GM19438 (cell line): ENCODE results near the gene KRTAP10-12.
"Not testable (repeated sequence)": the region's sequence is repeated elsewhere in the genome, so short reads cannot be mapped to it uniquely, and the experiment has no call there.

Experiments
- ATAC-seq: cut with Tn5 transposase; IDR thresholded peaks from one replicate; pipeline ENCODE4 v1.9.1; 2021; ENCODE audit warnings: low read depth; ENCODE audit not compliant: unreplicated experiment

The KRTAP10-12 gene

DNA sequence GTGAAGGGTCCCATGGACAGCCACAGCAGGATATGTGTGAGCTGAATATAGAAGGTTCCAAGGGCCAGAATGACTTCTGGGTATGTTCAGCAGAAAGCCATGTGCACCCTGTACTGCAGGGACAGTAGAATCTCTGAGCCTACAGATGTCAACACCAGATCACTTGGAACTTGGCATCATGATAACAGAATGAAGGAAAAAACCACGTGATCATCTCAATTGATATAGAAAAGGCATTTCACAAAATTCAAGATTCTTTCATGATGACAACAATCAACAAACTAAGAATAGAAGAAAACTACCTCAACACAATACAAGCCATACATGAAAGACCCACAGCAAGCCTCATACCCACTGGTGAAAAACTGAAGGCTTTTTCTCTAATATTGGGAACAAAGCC, 29.4 kb upstream of the KRTAP10-12 start:
- ATAC-seq = no peak

DNA sequence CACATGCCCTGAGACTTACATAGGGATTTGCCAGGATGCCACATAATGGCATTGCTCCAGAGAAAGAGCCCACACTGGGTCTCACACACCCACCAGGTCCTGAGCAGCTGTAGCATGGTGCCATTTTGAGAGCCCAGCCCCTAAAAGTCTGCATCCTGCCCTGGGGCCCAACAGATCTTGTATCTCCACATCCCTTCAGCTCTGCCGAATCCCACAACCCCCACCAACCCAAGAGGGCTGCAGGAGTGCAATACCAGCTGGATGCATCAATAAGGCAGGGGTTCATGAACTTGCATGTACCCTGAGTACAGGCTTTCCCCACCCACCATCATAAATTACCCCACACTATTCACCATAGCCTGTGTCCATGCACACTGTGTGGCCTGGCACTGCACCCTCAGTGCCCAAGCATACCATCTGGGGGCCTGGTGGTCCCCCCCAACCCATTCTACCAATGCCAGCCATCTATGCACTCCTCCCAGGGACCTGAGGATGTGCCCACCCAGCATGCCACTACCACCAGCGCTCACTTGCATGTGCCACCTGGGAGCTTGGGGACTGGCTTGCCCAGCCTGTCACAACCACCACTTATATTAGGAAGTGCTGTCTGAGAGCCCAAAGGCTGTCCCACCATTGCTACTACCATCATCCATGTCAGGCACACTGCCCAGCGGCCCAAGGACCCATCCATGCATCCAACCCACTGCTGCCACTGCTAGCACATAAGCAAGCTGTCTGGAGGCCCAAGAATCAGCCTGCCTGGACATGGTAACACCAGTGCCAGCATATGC, 26.1 kb upstream of the KRTAP10-12 start:
- no peak for ATAC-seq

DNA sequence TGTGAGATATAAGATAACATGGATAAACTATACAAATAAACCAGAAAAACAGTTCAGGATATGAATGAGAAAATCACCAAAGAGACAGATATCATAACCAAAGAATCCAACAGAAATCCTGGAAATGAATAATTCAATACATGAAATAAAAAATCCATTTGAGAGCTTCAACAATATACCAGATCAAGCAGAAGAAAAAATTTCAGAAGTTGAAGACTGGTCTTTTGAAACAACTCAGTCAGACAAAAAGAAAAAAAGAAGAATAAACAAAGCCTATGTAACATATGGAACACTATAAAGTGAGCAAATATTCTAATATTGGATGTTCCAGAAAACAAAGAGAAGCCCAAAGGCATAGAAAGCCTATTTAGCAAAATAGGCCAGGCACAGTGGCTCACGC, 25.1 kb upstream of the KRTAP10-12 start:
- no peak for ATAC-seq

DNA sequence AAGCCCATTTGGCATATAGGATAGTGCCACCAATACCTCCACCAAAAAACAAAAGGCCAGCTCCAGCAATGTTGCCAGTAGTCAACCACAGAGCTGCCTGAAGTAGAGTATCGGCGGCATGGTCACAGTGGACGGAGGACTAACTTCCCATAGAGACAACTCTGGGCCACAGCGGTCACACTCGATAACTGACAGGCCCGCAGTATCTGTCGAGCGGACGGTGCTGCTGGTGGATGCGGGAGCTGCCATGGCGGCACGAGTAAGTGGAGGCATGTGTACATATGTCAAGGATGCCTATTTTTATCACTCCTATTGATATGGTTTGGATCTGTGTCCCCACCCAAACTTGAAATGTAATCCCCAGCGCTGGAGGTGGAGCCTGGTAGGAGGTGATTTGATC, 19.1 kb upstream of the KRTAP10-12 start:
- ATAC-seq = no peak

DNA sequence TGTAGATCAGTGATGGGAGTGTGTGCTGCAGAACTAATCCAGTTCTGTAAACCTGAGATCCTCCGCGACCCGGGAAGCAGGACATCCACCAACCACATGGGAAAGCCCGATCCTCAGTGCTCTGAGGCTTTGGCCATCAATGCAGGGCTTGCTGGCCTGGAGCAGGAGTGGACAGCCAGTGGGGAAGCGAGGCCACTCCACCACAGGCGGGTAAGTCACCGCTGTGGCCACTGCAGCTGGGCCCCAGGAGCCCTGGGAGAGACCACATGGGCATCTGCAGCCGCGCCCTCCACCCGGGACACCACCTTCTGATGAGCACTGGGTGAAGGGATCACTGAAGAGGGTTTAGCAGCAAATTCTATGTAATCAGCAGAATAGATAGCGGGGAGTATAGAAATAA, 15.8 kb upstream of the KRTAP10-12 start:
- no peak for ATAC-seq

DNA sequence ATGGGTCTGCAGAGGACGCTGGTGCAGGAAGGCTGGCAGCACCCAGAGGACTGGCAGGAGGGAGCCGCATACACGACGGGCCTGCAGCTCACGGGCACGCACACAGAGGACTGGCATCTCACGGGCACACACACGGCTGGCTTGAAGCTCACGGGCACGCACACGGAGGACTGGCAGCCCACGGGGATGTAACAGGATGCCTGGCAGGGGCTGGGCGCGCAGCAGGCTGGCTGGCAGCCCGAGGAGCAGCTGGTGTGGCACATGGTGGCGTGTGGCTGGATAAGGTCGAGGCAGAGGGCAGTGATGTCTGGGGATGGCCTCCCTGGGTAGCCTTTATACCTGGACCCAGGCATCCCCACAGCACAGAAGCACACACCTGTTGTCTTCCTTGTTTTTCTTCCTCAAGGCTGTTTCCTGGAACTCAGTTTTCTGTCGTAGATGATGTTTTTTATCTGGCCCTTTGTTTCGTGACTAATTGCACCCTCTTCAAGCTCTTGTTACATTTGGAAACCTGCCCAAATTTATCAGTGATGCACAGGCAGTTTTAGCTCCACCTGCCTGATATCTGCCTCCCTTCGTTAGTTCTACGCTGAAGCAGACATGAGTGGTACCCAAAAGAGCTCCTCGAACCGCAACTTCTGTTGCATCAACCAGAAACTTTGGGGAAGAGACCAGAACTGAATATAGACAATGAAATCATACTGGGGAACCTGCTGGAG, 15.0 kb upstream of the KRTAP10-12 start, which contains the start of gene KRTAP12-1:
Gene KRTAP12-1 (minus strand): TSS at position 303 of the 719 bp plus-strand sequence. CDS start 40 bp downstream, at position 263.
- ATAC-seq = no peak

DNA sequence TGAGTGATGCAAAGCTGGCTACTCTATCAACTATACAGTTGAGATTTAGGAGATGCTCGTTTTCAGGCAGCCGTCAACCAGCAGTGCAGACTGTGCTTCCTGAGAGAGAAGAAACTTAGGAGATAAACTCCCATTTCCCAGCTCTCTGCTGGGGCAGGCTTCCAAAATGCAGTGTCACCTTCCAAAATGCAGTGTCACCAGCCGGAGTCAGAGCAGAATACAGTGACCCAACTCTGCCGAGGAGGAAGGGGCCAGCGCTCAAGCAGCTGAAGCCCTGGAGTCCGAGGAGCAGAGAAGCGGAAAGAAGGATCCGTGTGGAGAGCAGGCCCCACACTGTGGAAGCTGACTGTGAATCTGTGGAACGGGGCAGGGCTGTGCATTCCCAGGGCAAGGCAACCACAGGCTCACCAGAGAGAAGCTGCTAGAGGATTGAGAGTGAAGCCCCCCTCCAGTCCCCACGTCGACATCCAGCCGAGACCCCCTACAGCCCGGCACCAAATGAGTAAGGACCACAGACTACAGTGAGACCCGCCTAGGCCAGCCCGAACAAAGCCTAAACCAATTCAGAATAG, 14.3 kb upstream of the KRTAP10-12 start:
- no peak for ATAC-seq

DNA sequence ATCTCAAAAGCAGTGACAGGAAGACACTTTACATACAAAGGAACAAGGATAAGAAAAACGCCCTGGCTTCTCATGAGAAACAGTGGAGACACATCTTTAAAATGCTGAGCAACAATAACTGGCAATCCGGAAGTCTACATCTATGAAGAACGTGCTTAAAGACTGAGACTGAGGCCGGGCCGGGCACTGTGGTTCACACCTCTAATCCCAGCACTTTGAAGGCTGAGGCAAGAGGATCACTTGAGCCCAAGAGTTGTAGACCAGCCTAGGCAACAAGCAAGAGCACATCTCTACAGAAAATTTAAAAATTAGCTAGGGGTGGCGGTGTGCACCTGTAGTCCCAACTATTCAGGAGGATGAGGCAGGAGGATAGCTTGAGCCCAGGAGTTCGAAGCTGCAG, 12.9 kb upstream of the KRTAP10-12 start:
- ATAC-seq = no peak

DNA sequence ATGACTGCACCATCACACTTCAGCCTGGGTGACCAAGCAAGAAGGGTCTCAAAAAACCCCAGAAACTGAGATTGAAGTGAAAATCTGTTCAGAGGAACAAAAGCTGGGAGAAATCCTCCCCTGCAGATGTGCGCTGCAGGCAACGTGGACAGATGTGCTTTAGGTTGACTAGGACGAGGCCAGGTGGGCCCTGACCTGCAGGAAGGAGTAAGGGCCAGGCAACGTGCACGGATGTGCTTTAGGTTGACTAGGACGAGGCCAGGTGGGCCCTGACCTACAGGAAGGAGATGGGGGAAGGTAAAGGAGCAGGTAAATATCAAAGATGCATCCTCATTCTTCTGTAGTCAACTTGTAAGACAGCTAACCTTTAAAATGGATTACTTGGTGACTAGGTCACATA, 12.5 kb upstream of the KRTAP10-12 start:
- no peak for ATAC-seq

DNA sequence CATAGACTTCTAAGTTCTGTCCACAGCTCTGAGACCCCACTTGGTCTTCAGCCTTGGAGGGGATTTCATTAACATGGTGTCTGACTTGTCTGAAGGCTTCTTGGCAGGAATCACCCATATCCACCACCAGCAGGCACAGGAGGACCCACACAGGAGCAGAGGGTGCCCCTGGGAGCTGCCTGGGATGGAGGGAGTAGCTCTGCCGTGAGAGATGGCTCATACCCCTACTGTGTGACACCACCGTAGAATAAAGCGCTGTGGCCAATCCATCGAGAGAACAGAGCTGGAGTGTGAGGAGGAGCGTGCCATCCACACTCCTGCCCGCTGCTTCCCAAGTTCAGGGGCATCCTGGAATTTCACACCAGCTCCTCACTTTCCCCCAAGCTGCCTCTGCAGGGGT, 11.9 kb upstream of the KRTAP10-12 start:
- ATAC-seq = not testable (repeated sequence)

DNA sequence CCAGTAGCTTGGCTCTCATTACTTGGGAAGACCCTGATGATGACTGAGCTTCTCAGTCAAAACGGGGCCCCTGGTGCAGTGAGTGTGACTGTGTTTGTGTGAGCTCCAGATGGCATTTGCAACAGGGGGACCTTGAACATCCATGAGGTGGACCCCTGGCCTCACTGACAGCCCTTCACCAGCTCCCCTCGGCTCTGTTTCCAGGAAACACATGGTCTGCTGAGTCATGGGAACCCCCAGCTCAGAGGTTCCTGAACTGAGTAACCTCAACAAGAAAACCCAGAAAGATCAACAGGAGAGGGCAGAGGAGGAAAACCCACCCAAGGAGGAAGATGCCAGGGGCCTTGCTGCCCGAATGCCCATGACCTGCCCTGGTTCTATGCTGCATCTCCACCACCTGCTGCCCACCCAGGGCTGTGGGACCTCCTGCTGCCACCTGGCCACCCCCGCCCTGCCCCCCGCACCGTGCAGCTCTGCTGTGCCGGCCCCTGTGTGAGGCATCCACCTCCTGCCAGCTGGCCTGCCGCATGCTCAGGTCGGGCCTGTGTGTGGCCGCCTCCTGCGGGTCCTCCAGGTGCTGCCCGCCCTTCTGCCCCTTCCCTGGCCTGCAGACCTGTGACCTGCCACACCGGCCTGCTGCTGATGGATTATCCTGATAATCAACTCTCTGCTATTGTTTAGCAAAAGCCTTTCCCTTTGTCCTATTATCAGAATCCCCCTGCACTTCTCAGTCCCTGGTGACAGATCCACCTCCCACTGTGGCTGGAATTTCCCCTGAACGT, 10.8 kb upstream of the KRTAP10-12 start:
- ATAC-seq = no peak

DNA sequence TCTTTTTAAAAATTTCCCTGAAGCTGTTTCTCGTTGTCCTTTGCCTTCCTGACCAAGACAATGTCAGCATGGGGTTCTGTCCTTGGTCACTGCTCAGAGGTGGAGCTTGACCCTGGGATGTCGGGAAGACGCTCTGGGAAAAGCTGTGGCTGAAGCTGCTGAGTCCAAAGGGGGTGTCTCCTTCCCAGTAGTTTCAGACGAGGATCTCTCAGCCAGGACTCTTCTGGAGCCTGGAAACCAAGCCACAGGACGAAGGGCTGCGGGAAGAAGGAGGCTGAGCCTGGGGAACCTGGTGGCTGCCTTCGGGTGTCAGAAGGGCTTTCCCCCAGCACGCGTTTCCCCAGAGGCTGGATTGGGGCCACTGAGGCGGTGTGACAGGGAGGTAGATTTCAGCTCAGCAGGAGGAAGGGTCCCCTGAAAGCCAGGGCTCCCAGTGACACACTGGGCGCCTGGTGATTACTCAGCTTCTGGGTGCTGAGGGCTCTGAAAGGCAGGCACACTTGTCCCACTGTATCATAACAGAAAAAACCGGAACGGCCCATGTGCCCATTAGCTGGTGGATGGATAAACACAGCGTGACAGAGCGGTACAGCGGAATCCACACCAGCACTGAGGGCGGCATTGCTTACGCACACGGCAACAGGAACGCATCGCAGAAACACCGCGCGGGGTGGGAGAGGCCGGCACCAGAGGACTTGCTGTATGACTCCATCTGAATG, 10.0 kb upstream of the KRTAP10-12 start:
- ATAC-seq = no peak

DNA sequence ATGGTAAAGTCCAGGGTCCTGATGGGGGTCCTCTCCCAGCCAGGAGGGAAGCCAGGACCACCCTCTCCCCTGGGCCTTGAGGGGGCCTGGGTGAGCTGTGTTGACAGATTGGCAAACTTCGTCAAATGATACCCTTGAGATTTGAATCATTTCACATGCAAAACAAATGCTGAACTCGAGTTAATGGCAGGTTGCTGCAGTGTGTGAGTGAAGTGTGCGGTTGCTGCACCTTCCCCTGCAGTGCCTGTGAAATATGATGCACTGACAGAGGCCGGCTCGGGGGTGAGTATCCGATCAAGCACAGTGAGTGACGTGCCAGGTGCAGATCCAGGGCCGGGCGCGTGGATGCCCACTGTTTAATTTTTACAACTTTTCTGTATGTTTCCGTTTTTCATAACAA, 9.3 kb upstream of the KRTAP10-12 start:
- no peak for ATAC-seq

DNA sequence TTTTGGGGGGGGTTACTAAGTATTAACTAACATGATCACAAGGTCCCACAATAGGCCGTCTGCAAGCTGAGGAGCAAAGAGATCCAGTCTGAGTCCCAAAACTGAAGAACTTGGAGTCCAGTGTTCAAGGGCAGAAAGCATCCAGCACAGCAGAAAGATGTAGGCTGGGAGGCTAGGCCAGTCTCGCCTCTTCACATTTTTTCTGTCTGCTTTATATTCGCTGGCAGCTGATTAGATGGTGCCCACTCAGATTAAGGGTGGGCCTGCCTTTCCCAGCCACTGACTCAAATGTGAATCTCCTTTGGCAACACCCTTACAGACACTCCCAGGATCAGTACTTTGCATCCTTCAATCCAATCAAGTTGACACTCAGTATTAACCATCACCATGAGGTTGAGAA, 7.2 kb upstream of the KRTAP10-12 start:
- not testable (repeated sequence) for ATAC-seq

DNA sequence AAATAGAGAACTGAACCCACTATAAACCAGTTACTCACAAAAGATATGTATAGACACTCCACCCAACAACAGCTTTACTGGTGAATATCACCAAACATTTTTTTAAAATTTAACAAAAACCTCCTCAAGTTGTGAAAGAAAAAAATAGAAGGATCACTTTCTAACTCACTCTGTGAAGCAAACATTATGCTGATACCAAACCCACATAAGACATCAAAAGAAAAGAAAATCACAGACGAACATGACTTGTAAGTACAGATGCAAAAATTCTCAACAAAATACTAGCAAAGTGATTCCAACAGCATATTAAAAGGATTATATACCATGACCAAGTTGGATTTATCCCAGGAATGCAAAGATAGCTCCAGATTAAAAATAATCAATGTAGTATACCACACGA, 5.3 kb upstream of the KRTAP10-12 start:
- ATAC-seq = no peak

DNA sequence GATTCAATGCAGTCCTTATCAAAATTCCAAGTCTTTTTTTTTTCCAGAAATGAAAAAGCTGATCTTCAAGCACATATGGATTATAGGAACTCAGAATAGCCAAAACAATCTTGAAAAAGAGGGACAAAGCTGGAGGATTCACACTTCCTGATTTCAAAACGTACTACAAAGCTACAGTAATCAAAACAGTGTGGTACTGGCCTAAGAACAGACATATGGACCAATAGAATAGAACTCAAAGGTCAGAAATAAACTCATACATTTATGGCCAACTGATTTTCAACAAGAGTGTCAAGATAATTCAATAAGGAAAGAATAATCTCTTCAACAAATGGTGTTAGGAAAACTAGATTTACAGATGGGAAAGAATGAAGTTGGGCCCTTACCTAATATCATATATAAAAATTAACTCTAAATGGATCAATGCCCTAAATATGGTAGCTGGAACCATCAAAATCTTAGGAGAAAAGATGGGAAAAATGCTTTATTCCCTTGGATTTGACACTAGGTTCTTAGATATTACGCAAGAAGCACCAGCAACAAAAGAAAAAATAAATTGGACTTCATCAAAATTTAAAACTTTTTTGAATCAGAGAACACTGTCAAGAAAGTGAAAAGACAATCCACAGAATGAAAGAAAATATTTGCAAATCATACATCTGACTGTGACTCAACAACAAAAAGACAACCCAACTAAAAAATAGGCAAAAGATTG, 4.0 kb upstream of the KRTAP10-12 start:
- no peak for ATAC-seq

DNA sequence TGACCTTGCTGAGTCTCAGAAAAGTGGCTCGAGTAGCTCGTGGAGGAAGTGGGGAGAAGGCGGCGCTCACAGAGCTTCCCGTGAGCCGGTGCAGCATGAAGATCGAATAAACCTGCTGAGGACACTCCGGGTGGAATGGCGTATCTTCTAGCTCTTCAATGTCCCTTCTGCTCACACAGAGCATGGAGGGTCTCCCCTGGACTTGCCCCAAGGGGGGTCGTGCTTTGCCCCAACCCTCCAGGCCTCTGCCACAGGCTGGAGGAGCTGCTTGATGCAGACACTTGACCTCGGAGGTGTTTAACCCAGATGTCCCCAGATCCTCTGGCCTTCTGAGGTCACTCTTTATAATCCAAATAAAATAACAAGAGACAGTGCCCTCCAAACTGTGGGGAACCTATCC, 2.2 kb upstream of the KRTAP10-12 start:
- no peak for ATAC-seq

DNA sequence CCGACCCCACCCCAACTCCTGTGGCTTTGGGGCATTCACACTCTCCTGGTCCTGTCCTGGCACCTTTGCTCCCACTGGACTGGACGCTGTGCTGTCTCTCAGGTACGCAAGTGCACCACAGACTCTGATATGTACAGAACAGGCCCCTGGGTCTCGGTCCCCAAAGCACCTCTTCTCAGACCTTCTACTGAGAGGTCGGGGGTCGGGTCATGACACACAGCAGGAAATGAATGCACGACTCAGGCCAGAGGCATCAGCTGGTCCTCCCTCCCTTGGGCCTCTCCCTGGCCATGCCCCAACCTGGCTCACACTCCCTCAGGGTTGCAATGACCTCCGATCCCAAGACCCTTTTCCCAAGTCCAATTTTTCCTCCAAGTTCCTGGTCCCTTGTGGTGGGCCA, 1.8 kb upstream of the KRTAP10-12 start:
- ATAC-seq = no peak

DNA sequence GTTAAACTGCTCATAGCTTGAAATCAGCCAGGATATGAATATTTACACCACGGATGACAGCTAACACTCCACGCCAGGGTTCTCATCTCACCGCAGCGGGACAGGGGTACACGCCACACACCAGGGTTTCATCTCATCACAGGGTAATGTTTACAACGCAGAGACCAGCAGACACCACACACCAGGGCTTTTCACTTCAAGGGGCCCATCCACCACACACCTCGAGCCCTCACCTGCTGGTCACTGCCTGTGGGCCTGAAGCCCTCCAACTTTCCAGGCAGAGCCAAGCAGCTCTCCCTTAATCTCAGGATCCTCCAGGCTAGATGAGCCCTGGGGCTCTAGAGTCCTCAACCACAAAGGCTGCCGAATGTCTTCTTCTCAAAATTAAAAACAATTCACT, 1.3 kb upstream of the KRTAP10-12 start:
- ATAC-seq = no peak

DNA sequence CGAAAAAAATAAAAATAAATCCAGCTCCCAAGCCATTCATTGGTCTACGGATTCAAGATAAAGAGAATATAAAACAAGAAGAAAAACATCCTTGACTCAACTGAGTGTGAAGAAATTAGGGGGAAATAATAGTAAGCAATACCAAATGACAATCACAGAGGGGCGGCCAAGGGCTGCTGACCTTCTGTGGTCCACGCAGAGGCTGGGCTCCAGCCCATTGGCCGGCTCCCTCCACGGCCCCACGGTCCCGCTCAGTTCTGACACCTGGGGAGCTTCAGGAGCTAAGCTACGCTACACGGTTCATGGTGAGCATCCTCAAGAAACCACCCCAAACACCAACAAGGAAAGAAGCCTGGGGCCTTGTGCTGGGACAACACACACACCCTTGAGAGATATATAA, 400 bp upstream of the KRTAP10-12 start:
- ATAC-seq = no peak
